Neural cell (in vitro differentiated cells): Measurements from ENCODE around the gene RPL18A.

Experiments used
- CTCF ChIP-seq: fragments of 450-650 bp; IDR thresholded peaks from 2 replicates; pipeline ENCODE4 v1.5.1; 2014; ENCODE audit warnings: antibody characterized with exemption, mild to moderate bottlenecking, moderate library complexity; ENCODE audit not compliant: poor library complexity, severe bottlenecking
- EP300 ChIP-seq: fragments of 450-650 bp; conservative IDR thresholded peaks from 2 replicates; pipeline ENCODE4 v1.6.1; 2014; ENCODE audit warnings: antibody characterized with exemption, mild to moderate bottlenecking, moderate library complexity; ENCODE audit not compliant: poor library complexity, severe bottlenecking

- no peak for TF ChIP-seq EP300
- TF ChIP-seq CTCF, result no peak
These were observed 23.2 kb upstream of the RPL18A start for GRCh38 chr19:17836530-17836929.
